AG04450 (cell line): ENCODE data around the gene SHISA5. TPM values are rescaled to one million over a fixed set of nuclear protein-coding genes. Genes with fewer than 3 reads are reported as not detected.
A peak's percentile ranks its signal among the peaks of the same experiment; 100 is the strongest.

ENCODE experiments used
- CTCF ChIA-PET: fragments of 300-600, 350-600 bp; formaldehyde crosslinking; extraction: SDS; loops from one replicate; lab custom pipeline; 2022; ENCODE audit warnings: antibody characterized with exemption, inconsistent platforms; lab: Charles Lee
- POLR2A ChIA-PET: fragments of 350-600 bp; formaldehyde crosslinking; extraction: SDS; loops from one replicate; lab custom pipeline; 2021; ENCODE audit warnings: antibody characterized with exemption, inconsistent platforms; lab: Yijun Ruan, JAX
- DNase-seq: peaks from one replicate; pipeline ENCODE4 v3.0.0-alpha.2; 2011; ENCODE audit warnings: low read depth, low spot score
- H3K27ac ChIP-seq: one replicate; pipeline ENCODE4 v1.5.1; 2012; ENCODE audit warnings: low read depth, low read length, control low read depth
- H3K27me3 ChIP-seq: one replicate; pipeline ENCODE4 v1.6.0; 2012; ENCODE audit warnings: low read length; ENCODE audit not compliant: control insufficient read depth, insufficient read depth
- H3K4me3 ChIP-seq: 2 replicates; pipeline ENCODE4 v1.5.1; 2011; ENCODE audit warnings: mild to moderate bottlenecking, low read depth, low read length, control low read depth
- H3K9me3 ChIP-seq: 2 replicates; pipeline ENCODE4 v1.5.1; 2012; ENCODE audit warnings: low read length; ENCODE audit not compliant: control insufficient read depth, insufficient read depth
- polyA plus RNA-seq: library from polyadenylated mRNA; depleted of rRNA; stranded (reverse); fragments of >200 nt; gene quantifications from 2 replicates; pipeline ENCODE4 v1.2.3, GENCODE V29; 2011
- TF ChIP-seq, protein P1 (sequence below): IDR thresholded peaks from 2 replicates; pipeline ENCODE4 v1.5.1; 2011; ENCODE audit warnings: low read depth, low read length, control low read depth, inconsistent platforms

SHISA5 gene
- polyA plus RNA-seq, 1 experiment, result 124 TPM

GRCh38 chr3:48548729-48549705 lies 45.0 kb upstream of the SHISA5 start:
- no peak for DNase-seq
- H3K27ac ChIP-seq, result no peak overlapping the region
- POLR2A ChIA-PET, result interaction anchor here (1.0 to 1.4 kb wide), 3 partner anchors 11 to 83 kb away, joined by 3 to 6 read pairs (median 3); a partner anchor contains a TSS
- H3K9me3 ChIP-seq, result no peaks in the 10 kb centered on the region
- H3K4me3 ChIP-seq, result no peak overlapping the region
- TF ChIP-seq, protein P1, sequence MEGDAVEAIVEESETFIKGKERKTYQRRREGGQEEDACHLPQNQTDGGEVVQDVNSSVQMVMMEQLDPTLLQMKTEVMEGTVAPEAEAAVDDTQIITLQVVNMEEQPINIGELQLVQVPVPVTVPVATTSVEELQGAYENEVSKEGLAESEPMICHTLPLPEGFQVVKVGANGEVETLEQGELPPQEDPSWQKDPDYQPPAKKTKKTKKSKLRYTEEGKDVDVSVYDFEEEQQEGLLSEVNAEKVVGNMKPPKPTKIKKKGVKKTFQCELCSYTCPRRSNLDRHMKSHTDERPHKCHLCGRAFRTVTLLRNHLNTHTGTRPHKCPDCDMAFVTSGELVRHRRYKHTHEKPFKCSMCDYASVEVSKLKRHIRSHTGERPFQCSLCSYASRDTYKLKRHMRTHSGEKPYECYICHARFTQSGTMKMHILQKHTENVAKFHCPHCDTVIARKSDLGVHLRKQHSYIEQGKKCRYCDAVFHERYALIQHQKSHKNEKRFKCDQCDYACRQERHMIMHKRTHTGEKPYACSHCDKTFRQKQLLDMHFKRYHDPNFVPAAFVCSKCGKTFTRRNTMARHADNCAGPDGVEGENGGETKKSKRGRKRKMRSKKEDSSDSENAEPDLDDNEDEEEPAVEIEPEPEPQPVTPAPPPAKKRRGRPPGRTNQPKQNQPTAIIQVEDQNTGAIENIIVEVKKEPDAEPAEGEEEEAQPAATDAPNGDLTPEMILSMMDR, result peak; percentile 97
- CTCF ChIA-PET, result interaction anchor here (0.5 to 2.9 kb wide), 23 partner anchors 9 to 354 kb away, joined by 3 to 20 read pairs (median 4); partner anchors contain the start of genes CCDC51 and TMA7
- H3K27me3 ChIP-seq, result no peaks in the 10 kb centered on the region

DNA sequence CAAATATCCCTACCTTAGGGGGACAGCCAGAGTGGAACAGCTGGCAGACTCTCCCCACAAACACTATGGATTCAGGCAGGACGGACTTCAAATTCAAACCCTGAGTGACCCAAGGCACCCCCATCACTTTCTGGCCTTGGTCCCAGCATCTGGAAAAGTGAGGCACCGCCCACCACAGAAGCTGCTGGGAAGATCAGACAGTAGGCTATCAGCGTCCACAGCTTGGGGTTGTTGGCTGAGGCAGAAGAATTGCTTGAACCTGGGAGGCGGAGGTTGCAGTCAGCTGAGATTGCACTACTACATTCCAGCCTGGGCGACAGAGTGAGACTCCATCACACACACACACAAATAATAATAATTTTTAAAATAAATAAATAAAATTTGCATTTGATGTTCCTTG lies 44.2 kb upstream of the SHISA5 start:
- TF ChIP-seq, protein P1, result no peak
- CTCF ChIA-PET, result interaction anchor here (0.9 to 2.9 kb wide), 6 partner anchors 10 to 112 kb away, joined by 3 to 20 read pairs (median 10); partner anchors contain the start of genes CCDC51 and TMA7
- POLR2A ChIA-PET, result no interaction called here

GRCh38 chr3:48546203-48546829 lies 42.3 kb upstream of the SHISA5 start:
- TF ChIP-seq, protein P1, result no peak
- POLR2A ChIA-PET, result no interaction called here
- no peak overlapping the region for H3K4me3 ChIP-seq
- no peaks in the 10 kb centered on the region for H3K9me3 ChIP-seq
- DNase-seq, result no peak
- H3K27ac ChIP-seq, result no peak overlapping the region
- H3K27me3 ChIP-seq, result no peaks in the 10 kb centered on the region
- CTCF ChIA-PET, result interaction anchor here (0.6 to 0.8 kb wide), 2 partner anchors 110 to 272 kb away, joined by 3 to 4 read pairs; no protein-coding TSS in a partner anchor

More for the DNA sequence above, 44.2 kb upstream of the SHISA5 start:
- no peak for DNase-seq
- no peaks in the 10 kb centered on the region for H3K27me3 ChIP-seq
- H3K9me3 ChIP-seq, result no peaks in the 10 kb centered on the region
- H3K4me3 ChIP-seq, result no peak overlapping the region
- H3K27ac ChIP-seq, result no peak overlapping the region

- Histone ChIP-seq H3K9me3 (no peaks in the 10 kb centered on the region), H3K27me3 (no peaks in the 10 kb centered on the region), H3K4me3 (no peak overlapping the region), H3K27ac (no peak overlapping the region)
- CTCF ChIA-PET, result interaction anchor here (0.6 to 1.5 kb wide), 2 partner anchors 34 to 78 kb away, joined by 3 read pairs; a partner anchor contains a TSS
- TF ChIP-seq, protein P1, result no peak
- POLR2A ChIA-PET, result no interaction called here
- DNase-seq, result no peak
Measured at GRCh38 chr3:48544141-48544540, 40.2 kb upstream of the SHISA5 start.
